Large intestine (tissue), 3 donors: ENCODE data around the gene DMC1. TPM values are rescaled to one million over a fixed set of nuclear protein-coding genes. Genes with fewer than 3 reads are reported as not detected.

ENCODE experiments used
- DNase-seq, 2 donors: peaks; one replicate each; pipeline versions ENCODE4 v3.0.0 to v3.0.0-alpha.2; 2013
- H3K27ac ChIP-seq: one replicate; pipeline ENCODE4 v1.5.1; 2013; ENCODE audit warnings: low read length
- H3K27me3 ChIP-seq: 2 replicates; pipeline ENCODE4 v1.6.1; 2013; ENCODE audit warnings: low read length; ENCODE audit not compliant: control insufficient read depth, insufficient read depth
- H3K36me3 ChIP-seq: 2 replicates; pipeline ENCODE4 v1.6.1; 2013; ENCODE audit warnings: low read length; ENCODE audit not compliant: control insufficient read depth, insufficient read depth
- H3K4me1 ChIP-seq: one replicate; pipeline ENCODE4 v1.6.1; 2013; ENCODE audit warnings: low read length; ENCODE audit not compliant: control insufficient read depth, insufficient read depth
- H3K4me3 ChIP-seq: one replicate; pipeline ENCODE4 v1.5.1; 2013; ENCODE audit warnings: low read length
- H3K9me3 ChIP-seq: one replicate; pipeline ENCODE4 v1.6.1; 2013; ENCODE audit warnings: mild to moderate bottlenecking, low read depth, low read length, moderate library complexity; ENCODE audit not compliant: control insufficient read depth
- WGBS: methylation state at CpG from one replicate; pipeline ENCODE4 v1.1.5; 2013; ENCODE audit warnings: low lambda C conversion rate; ENCODE audit not compliant: insufficient coverage; 5-methylcytosine and 5-hydroxymethylcytosine counted together
- polyA plus RNA-seq: library from polyadenylated mRNA; unstranded; fragments of 120-200 nt; gene quantifications from one replicate; pipeline ENCODE4 v1.2.1, GENCODE V29; 2013

Gene DMC1
- polyA plus RNA-seq, 1 donor, result 1.9 TPM

DNA sequence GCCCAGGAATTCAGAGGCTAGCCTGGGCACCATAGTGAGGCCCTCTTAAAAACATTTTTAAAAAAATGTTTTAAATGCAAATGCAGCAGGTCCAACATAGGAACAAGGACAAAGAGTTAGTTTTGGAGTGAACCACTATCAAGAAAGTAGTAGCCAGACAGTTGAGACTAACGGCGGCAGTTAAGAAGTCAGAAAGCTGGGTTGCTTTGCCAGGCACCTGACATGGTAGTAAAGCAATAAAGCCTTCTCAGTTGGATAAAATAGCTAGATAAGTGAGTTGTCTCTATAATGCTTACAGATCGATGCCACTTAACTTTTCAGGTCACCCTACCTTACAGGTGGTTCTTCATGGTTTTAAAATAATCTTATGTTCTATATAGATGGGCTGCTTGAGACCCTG is 47.0 kb downstream of the DMC1 start:
- peak; percentile 19 to 65 for DNase-seq
- H3K9me3 ChIP-seq, result no peaks in the 10 kb centered on the region
- H3K27ac ChIP-seq, result no peak overlapping the region
- no peaks in the 10 kb centered on the region for H3K36me3 ChIP-seq
- no peaks in the 10 kb centered on the region for H3K27me3 ChIP-seq
- H3K4me1 ChIP-seq, result no peaks in the 10 kb centered on the region
- no peak overlapping the region for H3K4me3 ChIP-seq
- no CpG with 5 or more reads among the region's 3 CpGs for WGBS

DNA sequence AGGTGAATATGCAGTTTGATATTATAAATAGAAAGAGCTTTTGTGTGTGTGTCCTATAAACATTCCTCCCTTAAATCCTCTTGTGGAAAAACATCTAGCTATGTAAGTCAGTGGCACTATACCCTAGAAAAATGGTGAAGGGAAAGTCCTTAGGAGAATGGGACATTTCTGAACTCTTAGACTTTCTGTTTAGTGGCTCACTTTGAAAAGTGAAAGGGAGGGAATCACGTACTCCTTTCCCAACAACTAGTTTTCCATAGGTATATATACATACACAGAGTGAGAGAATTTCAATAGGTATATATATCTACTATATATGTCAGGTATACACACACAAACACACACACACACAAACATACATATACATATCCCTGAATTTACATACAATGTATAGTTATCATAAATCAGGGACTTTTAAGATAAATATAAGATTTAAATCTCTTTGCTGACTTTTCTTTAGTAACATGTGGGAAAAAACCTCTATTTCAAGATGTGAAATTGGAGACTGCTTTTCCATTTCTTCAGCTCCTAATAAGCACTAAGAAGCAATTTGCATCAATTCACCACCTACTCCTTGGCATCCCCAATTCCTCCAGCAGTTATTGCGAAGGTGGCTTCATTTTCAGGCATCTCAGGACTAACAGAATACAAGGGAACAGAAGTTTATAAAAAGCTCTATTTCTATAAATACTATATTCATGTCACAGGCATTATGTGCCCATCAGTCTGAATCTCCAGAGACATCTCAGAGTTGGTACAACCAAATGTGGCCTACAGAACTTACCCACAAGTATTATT is 50.3 kb downstream of the DMC1 start:
- H3K9me3 ChIP-seq, result no peaks in the 10 kb centered on the region
- no peak overlapping the region for H3K27ac ChIP-seq
- H3K36me3 ChIP-seq, result no peaks in the 10 kb centered on the region
- DNase-seq, result no peak
- 80% methylated on average over 1 of the region's 2 CpGs for WGBS
- no peak overlapping the region for H3K4me3 ChIP-seq
- no peaks in the 10 kb centered on the region for H3K27me3 ChIP-seq
- H3K4me1 ChIP-seq, result no peaks in the 10 kb centered on the region

DNA sequence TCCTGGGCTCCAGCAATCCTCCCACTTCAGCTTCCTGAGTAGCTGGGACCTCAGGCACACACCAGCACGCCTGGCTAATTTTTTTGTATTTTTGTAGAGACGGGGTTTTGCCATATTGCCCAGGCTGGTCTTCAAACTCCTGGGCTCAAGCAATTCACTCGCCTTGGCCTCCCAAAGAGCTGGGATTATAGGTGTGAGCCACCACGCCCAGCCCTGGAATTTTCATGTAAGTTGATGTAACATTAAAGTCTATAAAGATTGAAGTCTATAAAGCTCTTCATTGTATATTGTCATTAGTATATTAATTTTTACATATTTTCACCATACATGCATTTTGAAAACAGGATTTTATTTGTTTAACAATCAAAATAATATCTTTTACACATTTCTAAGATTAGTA is 51.4 kb downstream of the DMC1 start:
- no peaks in the 10 kb centered on the region for H3K4me1 ChIP-seq
- H3K36me3 ChIP-seq, result no peaks in the 10 kb centered on the region
- H3K4me3 ChIP-seq, result no peak overlapping the region
- H3K27ac ChIP-seq, result no peak overlapping the region
- H3K27me3 ChIP-seq, result no peaks in the 10 kb centered on the region
- H3K9me3 ChIP-seq, result no peaks in the 10 kb centered on the region
- WGBS, result no CpG with 5 or more reads among the region's 4 CpGs
- DNase-seq, result no peak

DNA sequence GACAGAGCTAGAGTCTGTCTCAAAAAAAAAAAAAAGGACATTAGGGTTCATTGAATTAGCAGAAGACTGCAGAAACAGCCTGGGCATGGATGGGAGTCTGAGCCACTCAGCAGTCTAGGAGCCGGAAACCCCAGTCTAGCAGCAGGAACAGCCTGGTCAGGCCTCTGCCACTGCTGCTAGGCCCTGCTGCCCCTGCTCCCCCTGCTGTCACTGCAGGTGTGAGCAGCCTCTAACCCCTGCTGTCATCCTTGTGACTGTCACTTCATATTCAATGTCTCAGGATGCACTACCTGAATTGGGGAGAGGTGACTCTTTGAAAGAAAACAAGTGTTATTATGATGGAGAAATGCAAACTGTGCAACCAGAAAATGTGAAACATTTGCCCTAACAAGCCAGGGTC is 56.9 kb downstream of the DMC1 start:
- no CpG with 5 or more reads among the region's 1 CpG for WGBS
- Histone ChIP-seq H3K27me3 (no peaks in the 10 kb centered on the region), H3K9me3 (no peaks in the 10 kb centered on the region), H3K4me1 (no peaks in the 10 kb centered on the region), H3K36me3 (no peaks in the 10 kb centered on the region), H3K4me3 (no peak overlapping the region), H3K27ac (no peak overlapping the region)
- DNase-seq, result no peak

DNA sequence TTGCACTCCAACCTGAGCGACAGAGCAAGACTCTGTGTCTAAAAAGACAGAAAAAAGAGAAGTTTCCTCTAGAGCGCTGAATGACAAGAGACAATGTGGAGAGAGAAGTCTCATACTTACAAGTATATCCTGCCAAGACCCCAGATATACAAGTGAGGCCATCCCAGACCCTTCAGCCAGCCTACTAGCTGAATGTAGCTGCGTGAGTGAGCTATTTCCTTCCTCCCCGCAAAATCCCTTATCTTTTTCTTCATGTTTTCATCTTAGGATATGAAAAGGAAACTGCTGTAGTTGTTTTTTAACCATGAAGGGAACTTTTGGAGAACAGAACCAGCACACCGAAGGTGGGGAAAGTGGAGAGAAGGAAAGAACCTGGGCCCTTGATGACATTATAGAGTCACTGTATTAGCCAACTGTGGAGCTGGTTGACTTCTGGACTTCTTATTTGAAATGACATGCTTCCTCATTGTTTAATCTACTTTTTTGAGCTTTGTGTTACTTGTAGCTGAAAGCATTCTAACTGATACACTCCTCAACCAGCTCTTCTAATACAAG is 59.5 kb downstream of the DMC1 start:
- no peak for DNase-seq
- Histone ChIP-seq H3K36me3 (no peaks in the 10 kb centered on the region), H3K4me3 (no peak overlapping the region), H3K27me3 (no peaks in the 10 kb centered on the region), H3K9me3 (peaks cover 8% of the 10 kb centered on the region), H3K4me1 (peaks cover 3% of the 10 kb centered on the region), H3K27ac (no peak overlapping the region)
- WGBS, result 92% methylated on average over 2 of the region's 5 CpGs

DNA sequence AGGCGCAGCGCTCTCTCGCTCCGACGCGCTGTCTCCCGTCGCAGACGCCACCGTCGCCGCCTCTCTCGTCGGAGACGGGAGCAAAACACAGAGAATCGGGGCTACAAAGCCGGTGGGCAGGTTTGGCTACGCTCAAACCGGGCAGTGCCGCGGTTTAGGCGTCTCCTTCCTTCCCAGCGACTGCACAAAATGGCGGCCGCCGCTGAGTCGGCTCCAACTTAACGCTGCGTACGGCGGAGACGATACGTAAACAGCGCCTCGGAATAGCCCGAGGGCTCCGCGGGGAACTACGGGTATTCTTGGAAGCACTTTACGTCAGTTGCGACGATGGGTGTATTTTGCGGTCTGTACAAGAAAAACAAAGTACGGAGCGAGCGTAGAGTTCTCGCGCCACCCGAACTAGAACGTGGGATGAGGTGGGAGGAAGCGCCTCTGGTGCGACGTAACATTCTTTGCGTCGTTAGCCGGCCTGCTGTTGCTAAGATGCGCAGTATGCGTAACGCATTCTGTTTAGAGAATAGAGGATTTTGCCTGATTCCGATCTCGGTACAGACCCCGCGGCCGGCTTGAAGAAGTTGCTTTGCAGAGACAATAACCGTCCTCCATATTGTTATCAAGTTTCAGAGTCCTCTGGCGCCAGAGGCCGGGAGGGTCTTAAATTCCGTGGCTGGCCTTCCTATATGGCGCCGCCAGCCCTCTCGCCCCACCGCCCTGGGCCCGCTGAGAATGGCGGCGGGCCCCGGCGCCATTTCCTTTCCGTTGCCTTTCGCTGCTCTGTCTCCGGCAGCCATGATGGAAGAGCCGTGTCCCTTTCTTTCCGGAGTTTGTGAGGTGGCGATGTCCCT is 63.6 kb downstream of the DMC1 start, which contains the start of gene DDX17:
Gene DDX17 (minus strand): TSS at position 194 of the 845 bp plus-strand sequence.
- H3K4me3 ChIP-seq, result peak within 1 kb of the TSS; percentile 89
- peak; percentile 98 to 99 for DNase-seq
- no peaks in the 10 kb centered on the region for H3K27me3 ChIP-seq
- WGBS, result no CpG with 5 or more reads among the region's 83 CpGs
- peaks cover 20% of the 10 kb centered on the region for H3K4me1 ChIP-seq
- peaks cover 8% of the 10 kb centered on the region for H3K9me3 ChIP-seq
- H3K36me3 ChIP-seq, result peaks cover 19% of the 10 kb centered on the region
- H3K27ac ChIP-seq, result peak within 1 kb of the TSS; percentile 99

DNA sequence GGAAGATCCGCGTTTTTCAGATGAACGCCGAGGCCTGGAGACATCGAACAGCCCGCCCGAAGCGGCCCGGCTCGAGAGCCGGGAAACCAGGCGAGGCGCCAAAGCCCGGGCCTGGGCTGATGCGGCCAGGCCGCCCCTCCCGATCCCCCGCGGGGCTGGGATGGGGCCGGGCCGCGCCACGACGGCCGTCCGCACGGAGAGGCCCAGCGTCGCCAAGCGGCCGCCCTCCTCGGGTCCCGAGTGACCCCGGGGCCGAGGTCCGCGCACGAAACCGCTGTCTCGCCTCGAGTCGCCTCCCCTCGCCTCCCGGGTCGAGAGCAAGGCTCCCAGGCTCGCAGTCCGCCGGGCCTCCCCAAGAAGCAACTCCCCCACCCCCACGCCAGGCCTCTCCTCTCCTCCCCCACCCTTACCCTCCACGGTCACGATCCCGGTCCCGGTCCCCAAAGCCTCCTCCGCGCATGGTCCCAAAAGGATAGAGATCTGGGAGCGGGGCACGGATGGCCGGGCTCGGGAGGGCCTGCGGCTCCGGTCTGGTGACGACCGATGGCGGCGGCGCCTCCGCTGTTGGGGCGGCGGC is 64.4 kb downstream of the DMC1 start:
- peak overlapping the region; percentile 89 for H3K4me3 ChIP-seq
- WGBS, result no CpG with 5 or more reads among the region's 69 CpGs
- H3K9me3 ChIP-seq, result peaks cover 8% of the 10 kb centered on the region
- peaks cover 22% of the 10 kb centered on the region for H3K36me3 ChIP-seq
- H3K4me1 ChIP-seq, result peaks cover 20% of the 10 kb centered on the region
- peak overlapping the region; percentile 99 for H3K27ac ChIP-seq
- DNase-seq, result peak; percentile 56 to 92
- H3K27me3 ChIP-seq, result no peaks in the 10 kb centered on the region

DNA sequence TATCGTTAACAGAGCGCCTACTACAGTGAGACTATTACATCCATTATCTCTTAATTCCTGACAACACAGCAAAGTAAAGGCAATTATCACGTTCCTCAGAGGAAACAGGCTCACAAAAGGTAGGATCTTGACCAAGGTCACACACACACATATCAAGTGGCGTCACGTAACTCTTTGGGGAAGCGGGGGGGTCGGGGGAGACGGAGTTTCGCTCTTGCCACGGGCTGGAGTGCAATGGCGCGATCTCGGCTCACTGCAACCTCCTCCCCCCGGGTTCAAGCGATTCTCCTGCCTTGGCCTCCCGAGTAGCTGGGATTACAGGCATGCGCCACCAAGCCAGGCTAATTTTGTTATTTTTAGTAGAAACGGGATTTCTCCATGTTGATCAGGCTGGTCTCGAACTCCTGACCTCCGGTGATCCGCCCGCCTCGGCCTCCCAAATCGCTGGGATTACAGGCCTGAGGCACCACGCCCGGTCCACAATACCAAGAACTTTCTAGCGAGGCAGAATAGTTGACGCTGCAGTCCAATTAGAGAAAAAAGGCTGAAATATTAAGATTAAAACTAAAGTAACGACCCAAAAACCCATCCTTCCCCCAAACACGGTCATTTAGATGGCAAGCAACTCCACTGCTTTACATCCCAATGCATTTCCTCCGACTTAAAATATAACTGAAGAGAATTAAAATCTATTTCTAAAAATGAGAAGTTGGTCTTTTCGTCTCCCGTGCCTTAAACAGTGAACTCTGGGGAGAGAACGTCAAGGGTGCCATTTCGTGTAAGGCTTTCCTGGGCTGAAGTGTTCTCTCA is 65.0 kb downstream of the DMC1 start:
- peaks cover 8% of the 10 kb centered on the region for H3K9me3 ChIP-seq
- peak overlapping the region; percentile 89 for H3K4me3 ChIP-seq
- H3K27ac ChIP-seq, result peak overlapping the region; percentile 99
- WGBS, result no CpG with 5 or more reads among the region's 35 CpGs
- H3K27me3 ChIP-seq, result no peaks in the 10 kb centered on the region
- peaks cover 20% of the 10 kb centered on the region for H3K4me1 ChIP-seq
- H3K36me3 ChIP-seq, result peaks cover 27% of the 10 kb centered on the region
- peak; percentile 57 to 74 for DNase-seq

DNA sequence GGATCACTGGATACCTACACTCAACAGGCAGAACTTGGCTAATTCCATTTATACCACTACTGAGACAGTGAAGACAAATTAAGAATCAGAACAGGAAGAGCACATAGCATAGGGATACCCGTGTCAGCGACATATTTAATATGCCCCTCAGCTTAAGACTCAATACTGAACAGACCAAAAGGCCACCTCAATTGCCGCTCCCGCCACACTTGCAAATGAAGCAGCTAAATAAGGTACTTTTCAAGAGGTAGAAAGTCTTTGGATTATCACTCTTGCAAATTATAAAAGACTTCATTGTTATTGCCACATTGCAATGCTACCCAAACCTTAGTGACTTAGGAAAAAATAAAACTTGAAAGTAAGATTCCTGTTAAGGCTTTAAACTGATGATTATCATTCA is 67.0 kb downstream of the DMC1 start:
- H3K4me1 ChIP-seq, result peaks cover 24% of the 10 kb centered on the region
- DNase-seq, result no peak
- no peak overlapping the region for H3K27ac ChIP-seq
- H3K4me3 ChIP-seq, result peak overlapping the region; percentile 89
- H3K27me3 ChIP-seq, result no peaks in the 10 kb centered on the region
- WGBS, result 7% methylated on average over 2 of the region's 4 CpGs
- H3K36me3 ChIP-seq, result peaks cover 46% of the 10 kb centered on the region
- H3K9me3 ChIP-seq, result peaks cover 8% of the 10 kb centered on the region
